Caco-2 (cell line): Measurements from ENCODE around the gene KCNAB1. TPM values are rescaled to one million over a fixed set of nuclear protein-coding genes. Genes with fewer than 3 reads are reported as not detected.

ENCODE experiments used
- BruUV-seq: library from RNA; stranded (reverse); fragments of 400-500 nt; replicated peaks from 2 replicates; lab custom pipeline; 2021; lab: Mats Ljungman, UMichigan
- CTCF ChIA-PET: fragments of 300-600 bp; sonication (Branson Sonifier 250); formaldehyde crosslinking; loops from one replicate; lab custom pipeline; 2022; ENCODE audit warnings: antibody characterized with exemption; lab: Charles Lee
- POLR2A ChIA-PET: fragments of 300-600 bp; sonication (Branson Sonifier 250); formaldehyde crosslinking; loops from one replicate; lab custom pipeline; 2022; ENCODE audit warnings: antibody characterized with exemption; lab: Charles Lee
- DNase-seq, 2 experiments: peaks; one replicate each; pipeline versions ENCODE4 v3.0.0 to v3.0.0-alpha.2; 2020 to 2022
- H3K27me3 ChIP-seq: replicated peaks from 2 replicates; pipeline ENCODE4 v1.6.0; 2011; ENCODE audit warnings: low read length; ENCODE audit not compliant: control insufficient read depth, insufficient read depth
- H3K36me3 ChIP-seq: 2 replicates; pipeline ENCODE4 v1.5.1; 2011; ENCODE audit warnings: low read length; ENCODE audit not compliant: control insufficient read depth, insufficient read depth
- H3K4me1 ChIP-seq: fragments of 250-450 bp; sonication (Bioruptor Pico); 2 replicates; pipeline ENCODE4 v1.5.1; 2020; ENCODE audit warnings: mild to moderate bottlenecking
- H3K4me3 ChIP-seq: 2 replicates; pipeline ENCODE4 v1.5.1; 2011; ENCODE audit warnings: low read depth, mild to moderate bottlenecking, control low read depth, low read length
- H3K9me3 ChIP-seq: fragments of 250-450 bp; sonication (Bioruptor Pico); 2 replicates; pipeline ENCODE4 v1.5.1; 2020; ENCODE audit warnings: mild to moderate bottlenecking, moderate library complexity
- H3K27ac Mint-ChIP-seq: one replicate; pipeline ENCODE4 v1.8.0; 2022; ENCODE audit warnings: mixed read lengths; ENCODE audit not compliant: unreplicated experiment
- H3K27me3 Mint-ChIP-seq: one replicate; pipeline ENCODE4 v1.8.0; 2022; ENCODE audit warnings: mixed read lengths; ENCODE audit not compliant: insufficient read depth, unreplicated experiment
- H3K36me3 Mint-ChIP-seq: one replicate; pipeline ENCODE4 v1.8.0; 2022; ENCODE audit warnings: mild to moderate bottlenecking, mixed read lengths; ENCODE audit not compliant: insufficient read depth, unreplicated experiment
- H3K4me1 Mint-ChIP-seq: one replicate; pipeline ENCODE4 v1.8.0; 2022; ENCODE audit warnings: low read depth, mixed read lengths; ENCODE audit not compliant: unreplicated experiment
- H3K4me3 Mint-ChIP-seq: one replicate; pipeline ENCODE4 v1.8.0; 2022; ENCODE audit warnings: mild to moderate bottlenecking, moderate library complexity, mixed read lengths; ENCODE audit not compliant: unreplicated experiment
- H3K9me3 Mint-ChIP-seq: one replicate; pipeline ENCODE4 v1.8.0; 2022; ENCODE audit warnings: mixed read lengths; ENCODE audit not compliant: unreplicated experiment
- intact Hi-C: fragments of 100-400 bp; cut with micrococcal nuclease; formaldehyde crosslinking; loops from one replicate; pipeline ENCODE4 v1.10.0; 2022; ENCODE audit not compliant: unreplicated experiment
- total RNA-seq: library from RNA; stranded (reverse); gene quantifications from 2 replicates; pipeline ENCODE4 v1.2.3, GENCODE V29; 2022
- TF ChIP-seq, protein P1 (sequence below), 2 experiments: fragments of 200-600 bp in 1 of 2; IDR thresholded peaks; 1 replicate in 1 of 2; 2 replicates in 1 of 2; pipeline versions ENCODE4 v1.5.1 to v1.8.0; 2011 to 2022; ENCODE audit warnings: antibody characterized with exemption in 1 of 2, control low read depth in 1 of 2, inconsistent platforms in 1 of 2, low read depth in 1 of 2, low read length in 1 of 2, mild to moderate bottlenecking in 1 of 2, moderate library complexity in 1 of 2; ENCODE audit not compliant: insufficient read depth in 1 of 2, severe bottlenecking in 1 of 2, unreplicated experiment in 1 of 2

KCNAB1 gene
- total RNA-seq, 1 experiment from 2014 or later: 0.14 TPM

- no peak for DNase-seq
- POLR2A ChIA-PET: no interaction called here
- Mint-ChIP-seq H3K9me3 (no peaks in the 10 kb centered on the region), H3K4me1 (no peaks in the 10 kb centered on the region), H3K4me3 (no peak overlapping the region), H3K36me3 (no peaks in the 10 kb centered on the region), H3K27ac (no peak overlapping the region), H3K27me3 (peaks cover 4% of the 10 kb centered on the region)
- intact Hi-C loops: no loop called here
- Histone ChIP-seq H3K36me3 (no peaks in the 10 kb centered on the region), H3K4me3 (no peak overlapping the region), H3K4me1 (no peaks in the 10 kb centered on the region), H3K9me3 (no peaks in the 10 kb centered on the region), H3K27me3 (no peaks in the 10 kb centered on the region)
- TF ChIP-seq, protein P1, sequence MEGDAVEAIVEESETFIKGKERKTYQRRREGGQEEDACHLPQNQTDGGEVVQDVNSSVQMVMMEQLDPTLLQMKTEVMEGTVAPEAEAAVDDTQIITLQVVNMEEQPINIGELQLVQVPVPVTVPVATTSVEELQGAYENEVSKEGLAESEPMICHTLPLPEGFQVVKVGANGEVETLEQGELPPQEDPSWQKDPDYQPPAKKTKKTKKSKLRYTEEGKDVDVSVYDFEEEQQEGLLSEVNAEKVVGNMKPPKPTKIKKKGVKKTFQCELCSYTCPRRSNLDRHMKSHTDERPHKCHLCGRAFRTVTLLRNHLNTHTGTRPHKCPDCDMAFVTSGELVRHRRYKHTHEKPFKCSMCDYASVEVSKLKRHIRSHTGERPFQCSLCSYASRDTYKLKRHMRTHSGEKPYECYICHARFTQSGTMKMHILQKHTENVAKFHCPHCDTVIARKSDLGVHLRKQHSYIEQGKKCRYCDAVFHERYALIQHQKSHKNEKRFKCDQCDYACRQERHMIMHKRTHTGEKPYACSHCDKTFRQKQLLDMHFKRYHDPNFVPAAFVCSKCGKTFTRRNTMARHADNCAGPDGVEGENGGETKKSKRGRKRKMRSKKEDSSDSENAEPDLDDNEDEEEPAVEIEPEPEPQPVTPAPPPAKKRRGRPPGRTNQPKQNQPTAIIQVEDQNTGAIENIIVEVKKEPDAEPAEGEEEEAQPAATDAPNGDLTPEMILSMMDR (IDR thresholded peaks at IDR 0.05; ENCODE audit: insufficient read depth in 1 of 2, low read depth in 1 of 2, low read length in 1 of 2, severe bottlenecking in 1 of 2, unreplicated experiment in 1 of 2): no peak
- no TSS peak for BruUV-seq
- CTCF ChIA-PET: no interaction called here
Observed at GRCh38 chr3:156421534-156421933, 301.2 kb downstream of the KCNAB1 start.

DNA sequence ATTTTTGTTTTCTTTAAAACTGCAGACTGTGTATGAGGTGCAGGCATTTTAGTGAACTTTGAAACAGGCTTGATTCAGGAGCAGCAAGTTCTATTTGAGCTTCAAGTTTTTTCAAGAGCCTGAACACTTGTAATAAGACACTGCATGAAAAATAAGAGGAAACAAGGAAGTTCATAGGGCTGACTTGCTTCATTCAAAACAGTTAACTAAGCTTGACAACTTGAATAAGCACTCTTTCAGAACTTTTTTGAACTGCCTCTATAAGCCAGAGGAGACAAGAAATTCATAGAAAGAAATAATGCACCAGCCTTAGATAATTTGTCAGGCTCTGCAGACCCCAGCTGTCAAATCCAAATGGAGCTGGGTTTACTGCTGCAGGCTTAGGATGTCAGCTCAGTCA, 304.4 kb downstream of the KCNAB1 start:
- no peak for DNase-seq
- H3K36me3 ChIP-seq: no peaks in the 10 kb centered on the region
- no peaks in the 10 kb centered on the region for H3K27me3 ChIP-seq
- POLR2A ChIA-PET: no interaction called here
- intact Hi-C loops: no loop called here
- H3K4me1 ChIP-seq: no peaks in the 10 kb centered on the region
- TF ChIP-seq, protein P1 (IDR thresholded peaks at IDR 0.05; ENCODE audit: insufficient read depth in 1 of 2, low read depth in 1 of 2, low read length in 1 of 2, severe bottlenecking in 1 of 2, unreplicated experiment in 1 of 2): no peak
- CTCF ChIA-PET: interaction anchor here (0.9 kb wide), 1 partner anchor 251 kb away, joined by 3 read pairs; no protein-coding TSS in a partner anchor
- no peaks in the 10 kb centered on the region for H3K9me3 ChIP-seq
- Mint-ChIP-seq H3K4me3 (no peak overlapping the region), H3K9me3 (no peaks in the 10 kb centered on the region), H3K27ac (no peak overlapping the region), H3K36me3 (no peaks in the 10 kb centered on the region), H3K27me3 (peaks cover under 1% of the 10 kb centered on the region), H3K4me1 (no peaks in the 10 kb centered on the region)
- BruUV-seq: no TSS peak
- no peak overlapping the region for H3K4me3 ChIP-seq

DNA sequence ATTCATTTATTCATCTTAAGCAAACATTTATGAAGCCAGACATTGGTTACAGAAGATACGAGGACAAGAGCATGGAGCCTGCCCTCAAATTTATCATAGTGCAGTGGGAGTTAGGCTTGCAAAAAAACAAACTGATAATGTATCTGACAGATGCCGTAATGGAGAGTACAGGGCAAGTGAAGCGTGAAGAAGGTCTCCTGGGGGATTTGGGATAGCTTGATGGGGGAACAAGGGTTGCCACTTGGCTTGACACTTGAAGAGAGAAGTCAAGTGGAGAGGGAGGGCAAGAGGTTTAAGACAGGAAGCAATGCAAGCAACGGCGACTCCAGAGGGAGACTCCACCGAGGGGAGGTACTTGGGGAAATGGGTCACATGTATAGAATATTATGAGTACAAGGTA, 305.3 kb downstream of the KCNAB1 start:
- Mint-ChIP-seq H3K4me3 (no peak overlapping the region), H3K27me3 (no peaks in the 10 kb centered on the region), H3K27ac (no peak overlapping the region), H3K9me3 (no peaks in the 10 kb centered on the region), H3K36me3 (no peaks in the 10 kb centered on the region), H3K4me1 (no peaks in the 10 kb centered on the region)
- no peaks in the 10 kb centered on the region for H3K9me3 ChIP-seq
- DNase-seq: no peak
- TF ChIP-seq, protein P1 (IDR thresholded peaks at IDR 0.05; ENCODE audit: insufficient read depth in 1 of 2, low read depth in 1 of 2, low read length in 1 of 2, severe bottlenecking in 1 of 2, unreplicated experiment in 1 of 2): no peak
- H3K36me3 ChIP-seq: no peaks in the 10 kb centered on the region
- no peaks in the 10 kb centered on the region for H3K27me3 ChIP-seq
- H3K4me1 ChIP-seq: no peaks in the 10 kb centered on the region
- H3K4me3 ChIP-seq: no peak overlapping the region
- no TSS peak for BruUV-seq
- intact Hi-C loops: no loop called here
- POLR2A ChIA-PET: no interaction called here
- CTCF ChIA-PET: no interaction called here
